Measurements from ENCODE around the gene CCDC9.

GRCh38 chr19:47243776-47244547 is 12.4 kb upstream of the CCDC9 start:
- peak; percentile 48 for TF ChIP-seq POLR2A (IDR thresholded peaks at IDR 0.05; ENCODE audit: low read length)
- no peak for TF ChIP-seq GATA1 (IDR thresholded peaks at IDR 0.05; ENCODE audit: low read depth, low read length)

Measured in erythroblast (primary cell).